HG03039 (cell line): ENCODE measurements around the gene ROR1.
"Not testable (repeated sequence)": the region's sequence is repeated elsewhere in the genome, so short reads cannot be mapped to it uniquely, and the experiment has no call there.

Experiments
- ATAC-seq: cut with Tn5 transposase; IDR thresholded peaks from one replicate; pipeline ENCODE4 v1.9.1; 2021; ENCODE audit warnings: mild to moderate bottlenecking, moderate library complexity; ENCODE audit not compliant: unreplicated experiment

ROR1 gene

GRCh38 chr1:63792152-63792551 lies 18.3 kb downstream of the ROR1 start:
- no peak for ATAC-seq

- no peak for ATAC-seq
These were observed 20.0 kb downstream of the ROR1 start for GRCh38 chr1:63793741-63794240.

GRCh38 chr1:63794354-63794753 lies 20.5 kb downstream of the ROR1 start:
- no peak for ATAC-seq

GRCh38 chr1:63794939-63795378 lies 21.1 kb downstream of the ROR1 start:
- ATAC-seq: no peak

DNA sequence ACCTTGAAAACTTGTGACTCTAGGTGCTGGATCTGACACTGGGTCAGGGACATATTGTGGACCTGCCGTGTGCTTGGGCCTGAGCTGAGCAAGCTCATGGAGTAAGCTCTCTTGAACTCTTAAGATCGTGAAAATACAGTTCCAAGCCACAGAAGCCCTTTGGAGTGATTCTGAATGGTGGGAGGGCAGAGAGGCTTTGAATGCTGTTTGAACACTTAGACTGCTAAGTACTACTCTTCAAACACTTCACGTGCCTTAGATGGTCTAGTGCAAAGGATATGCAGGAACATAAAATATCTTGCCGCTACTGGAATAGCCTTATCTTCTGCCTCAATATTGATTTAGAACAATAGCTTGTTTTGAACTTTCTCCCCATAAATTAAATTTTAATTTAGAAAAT lies 21.6 kb downstream of the ROR1 start:
- no peak for ATAC-seq

DNA sequence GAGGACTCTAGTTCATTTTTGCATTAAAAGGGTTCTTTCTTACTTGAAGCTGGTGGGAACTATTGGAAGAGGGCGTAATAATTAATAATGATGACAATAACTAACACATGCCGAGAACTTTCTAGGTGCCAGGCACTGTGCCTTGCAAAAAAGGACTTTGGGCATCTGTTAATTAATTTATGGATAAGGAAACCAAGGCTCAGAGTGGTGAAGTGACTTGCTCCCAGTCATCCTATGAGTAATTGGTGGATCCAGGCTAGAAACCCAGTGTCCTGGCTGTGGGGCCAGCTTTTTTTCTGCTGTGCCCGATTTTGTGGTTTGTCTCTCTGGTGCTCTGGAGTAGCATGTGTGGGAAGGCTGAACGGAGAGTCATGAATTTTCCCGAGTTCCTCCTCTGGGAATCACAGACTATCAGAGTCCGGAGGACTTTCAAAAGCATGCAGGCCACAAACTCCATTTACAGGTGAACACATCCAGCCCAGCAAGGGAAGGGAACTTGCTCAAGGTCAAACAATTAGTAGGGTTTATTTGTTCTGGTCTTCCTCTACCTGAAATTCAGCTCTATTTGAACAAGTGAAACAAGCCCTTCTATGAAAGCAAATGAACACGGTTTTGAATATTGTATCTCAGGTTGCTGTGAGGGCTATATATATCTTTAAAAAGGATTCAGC lies 23.4 kb downstream of the ROR1 start:
- no peak for ATAC-seq

- no peak for ATAC-seq
These were observed 24.5 kb downstream of the ROR1 start for GRCh38 chr1:63798284-63798683.

DNA sequence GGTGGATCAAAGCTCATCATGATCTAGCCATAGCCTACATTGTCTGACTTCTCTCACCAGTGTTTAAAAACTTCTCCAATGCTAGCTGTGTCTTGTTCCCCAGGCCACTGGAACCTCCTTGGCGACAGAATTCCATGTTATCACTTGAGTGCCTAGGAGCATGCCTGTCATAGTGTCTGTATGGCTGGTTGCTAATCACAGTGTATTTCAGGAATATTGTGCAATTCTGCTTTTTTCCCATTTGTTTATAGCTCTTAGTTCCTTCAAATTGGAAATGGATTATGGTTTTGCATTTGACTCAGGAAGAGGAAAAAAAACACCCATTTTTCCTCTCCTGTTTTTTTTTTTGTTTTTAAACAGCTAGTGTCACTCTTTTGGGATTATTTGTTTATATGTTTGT lies 25.5 kb downstream of the ROR1 start:
- ATAC-seq: no peak

GRCh38 chr1:63799820-63800219 lies 26.0 kb downstream of the ROR1 start:
- no peak for ATAC-seq

GRCh38 chr1:63802109-63802508 lies 28.3 kb downstream of the ROR1 start:
- no peak for ATAC-seq

GRCh38 chr1:63804829-63805484 lies 31.1 kb downstream of the ROR1 start:
- no peak for ATAC-seq

GRCh38 chr1:63807046-63807445 lies 33.2 kb downstream of the ROR1 start:
- ATAC-seq: no peak

GRCh38 chr1:63810936-63811469 lies 37.2 kb downstream of the ROR1 start:
- no peak for ATAC-seq

DNA sequence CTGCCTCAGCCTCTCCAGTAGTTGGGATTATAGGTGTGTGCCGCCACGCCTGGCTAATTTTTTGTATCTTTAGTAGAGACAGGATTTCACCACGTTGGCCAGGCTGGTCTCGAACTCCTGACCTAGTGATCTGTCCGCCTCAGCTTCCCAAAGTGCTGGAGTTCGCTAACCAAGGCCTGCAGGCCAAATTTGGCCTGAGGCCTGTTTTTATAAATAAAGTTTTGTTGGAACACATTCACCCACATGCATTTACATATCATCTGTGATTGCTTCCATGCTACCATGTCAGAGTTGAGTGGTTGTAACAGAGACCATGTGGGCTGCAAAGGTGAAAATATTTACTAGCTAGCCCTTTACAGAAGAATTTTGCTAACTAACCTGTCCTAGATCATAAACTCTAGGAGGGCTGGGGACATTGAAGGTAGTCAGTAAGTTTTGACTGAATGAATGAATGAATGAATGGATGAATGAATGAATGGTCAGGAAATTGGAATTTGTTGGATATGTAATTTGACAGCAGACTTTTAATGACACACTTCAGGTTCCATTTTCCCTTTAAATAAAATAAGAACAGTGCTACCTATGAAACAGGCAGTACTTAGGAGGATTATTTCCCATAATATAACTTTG lies 38.4 kb downstream of the ROR1 start:
- ATAC-seq: no peak

DNA sequence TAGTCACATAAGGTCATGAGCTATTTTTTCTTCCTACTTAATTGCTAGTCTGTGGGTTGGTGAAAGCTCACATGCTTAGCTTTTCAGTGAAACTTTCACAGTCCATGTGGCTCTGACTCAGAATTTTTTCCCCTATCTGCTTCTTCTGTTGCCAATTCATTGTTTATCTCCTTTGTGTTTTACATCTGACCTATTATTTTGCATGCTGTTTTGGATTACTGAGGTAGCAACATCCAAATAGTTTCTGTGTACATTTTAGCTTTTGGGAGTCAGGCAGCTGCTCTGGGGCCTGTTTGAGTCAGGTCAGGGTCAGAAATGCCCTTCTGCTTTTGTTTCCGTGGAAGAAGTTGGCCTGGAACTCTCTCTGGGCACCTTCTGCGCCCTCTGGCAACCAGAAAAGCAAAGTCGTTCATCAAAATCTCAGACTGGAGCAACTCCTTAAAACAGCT lies 40.0 kb downstream of the ROR1 start:
- ATAC-seq: no peak

- not testable (repeated sequence) for ATAC-seq
These were observed 42.5 kb downstream of the ROR1 start for GRCh38 chr1:63816217-63816815.

- no peak for ATAC-seq
These were observed 43.4 kb downstream of the ROR1 start for GRCh38 chr1:63817152-63817667.

DNA sequence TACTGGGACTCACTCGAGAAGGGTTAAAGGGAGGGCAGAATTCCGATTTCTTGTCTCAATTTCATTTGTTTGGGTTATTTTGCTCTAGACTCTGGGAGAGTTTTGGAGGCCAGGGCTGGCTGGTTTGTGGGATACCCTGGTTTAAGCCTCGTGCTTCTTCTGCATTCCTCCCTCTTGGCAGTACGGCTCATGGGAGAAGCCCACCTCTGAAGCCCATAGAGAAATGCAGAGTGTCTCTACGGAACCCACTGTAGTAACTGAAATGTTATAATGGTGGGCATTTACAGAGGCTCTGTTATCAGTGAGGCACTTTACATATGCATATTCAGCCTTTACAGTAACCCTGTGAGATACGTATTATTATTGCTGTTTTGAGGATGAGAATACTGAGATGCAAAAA lies 43.9 kb downstream of the ROR1 start:
- no peak for ATAC-seq

DNA sequence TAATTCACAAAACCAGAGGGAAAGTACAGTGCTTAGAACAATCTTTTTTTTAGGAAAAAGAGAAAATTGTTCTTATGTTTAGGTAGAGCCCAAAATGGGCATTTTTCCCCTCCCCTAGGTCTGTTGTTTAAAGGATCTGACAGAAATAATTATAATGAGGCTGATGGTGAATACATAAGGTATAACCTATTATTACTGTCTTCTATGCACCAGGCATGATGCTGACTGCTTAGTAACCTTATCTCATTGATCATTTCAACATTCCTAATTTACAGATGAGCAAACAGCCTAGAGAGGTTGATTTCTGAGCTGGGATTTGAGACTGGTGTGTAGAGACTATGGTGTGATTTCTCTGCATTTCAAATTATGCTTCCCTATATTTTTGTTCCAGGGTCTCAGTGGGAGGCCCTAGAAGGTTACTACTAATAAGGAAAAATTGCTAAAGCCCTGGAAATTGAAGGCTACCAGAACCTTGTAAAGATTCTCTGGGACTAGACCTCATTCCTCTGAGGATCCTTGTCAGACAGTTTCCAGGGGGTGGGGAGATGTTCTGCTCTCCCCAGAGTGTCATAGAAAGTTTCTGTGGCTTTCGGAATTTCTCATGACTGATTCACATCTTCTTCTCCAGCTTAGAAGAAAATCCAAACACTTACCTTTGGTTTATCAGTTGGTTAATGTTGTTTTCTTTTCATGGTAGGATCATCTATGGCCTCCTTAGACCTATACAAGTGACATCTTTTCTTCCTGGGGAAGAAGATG lies 44.9 kb downstream of the ROR1 start:
- no peak for ATAC-seq

DNA sequence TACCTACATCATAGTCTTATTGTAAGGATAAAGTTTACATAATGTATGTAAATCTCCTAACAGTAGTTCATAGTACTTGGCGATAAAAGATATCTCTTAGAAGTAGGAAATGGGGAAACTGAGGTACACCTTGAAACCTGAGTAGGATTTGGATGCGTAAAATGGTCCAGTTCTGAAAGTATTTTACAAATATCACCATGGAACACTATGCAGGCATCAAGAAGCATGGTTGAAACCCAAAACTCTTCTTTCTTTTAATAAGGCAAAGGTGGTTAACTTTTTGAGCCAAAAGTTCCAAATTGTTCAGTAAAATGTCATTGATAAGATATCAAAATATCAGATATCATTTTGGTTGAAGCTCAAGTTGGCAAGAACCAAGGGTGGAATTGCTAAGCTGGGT lies 46.0 kb downstream of the ROR1 start:
- no peak for ATAC-seq
